Keratinocyte (primary cell): Measurements from ENCODE around the gene IWS1.

Experiments used
- CTCF ChIP-seq, 3 experiments: IDR thresholded peaks in 1 of 3; conservative IDR thresholded peaks in 1 of 3; optimal IDR thresholded peaks in 1 of 3; 2 replicates in 2 of 3; 3 replicates in 1 of 3; pipeline versions ENCODE3 to v1.5.1; 2011; ENCODE audit warnings: low read length in 3 of 3, mild to moderate bottlenecking in 3 of 3, moderate library complexity in 2 of 3, control low read depth in 1 of 3, inconsistent platforms in 1 of 3; ENCODE audit not compliant: insufficient read depth in 2 of 3; ENCODE audit errors: extremely low read depth in 1 of 3
- EZH2 ChIP-seq: IDR thresholded peaks from one replicate; pipeline ENCODE4 v1.6.1; 2012; ENCODE audit warnings: inconsistent platforms, mild to moderate bottlenecking, low read length, moderate library complexity

GRCh38 chr2:127560201-127560930 lies 34.1 kb upstream of the IWS1 start:
- TF ChIP-seq CTCF (optimal IDR thresholded peaks at IDR 0.05 in 1 of 3, IDR thresholded peaks at IDR 0.05 in 1 of 3, conservative IDR thresholded peaks at IDR 0.05 in 1 of 3; ENCODE audit: extremely low read depth in 1 of 3, insufficient read depth in 2 of 3, low read length in 3 of 3) (no peak), EZH2 (no peak)
